Measurements from ENCODE around the gene PYGB. TPM values are rescaled to one million over a fixed set of nuclear protein-coding genes. Genes with fewer than 3 reads are reported as not detected.
"Not testable (repeated sequence)": the region's sequence is repeated elsewhere in the genome, so short reads cannot be mapped to it uniquely, and the experiment has no call there.

PYGB gene
- total and polyA plus RNA-seq, 9 donors, result 20.7 to 31.5 (median 26.0) TPM

- WGBS (ENCODE audit: insufficient coverage), result 92% methylated on average over 2 of the region's 5 CpGs
- H3K36me3 ChIP-seq (ENCODE audit: control insufficient read depth, insufficient read depth, low read length), result peaks cover 19% of the 10 kb centered on the region
- no peaks in the 10 kb centered on the region for H3K9me3 ChIP-seq (replicated peaks; ENCODE audit: control insufficient read depth, low read depth, low read length)
- no peak overlapping the region for H3K4me3 ChIP-seq (ENCODE audit: low read length)
- no peak overlapping the region for H3K27ac ChIP-seq (ENCODE audit: low read length)
- H3K27me3 ChIP-seq (ENCODE audit: control insufficient read depth, insufficient read depth, low read length), result no peaks in the 10 kb centered on the region
- no peaks in the 10 kb centered on the region for H3K4me1 ChIP-seq (ENCODE audit: control insufficient read depth, insufficient read depth, low read length)
- no peak for DNase-seq
Measured at GRCh38 chr20:25256226-25256859, 8.5 kb downstream of the PYGB start.

- Histone ChIP-seq H3K4me3 (ENCODE audit: low read length) (no peak overlapping the region), H3K36me3 (ENCODE audit: control insufficient read depth, insufficient read depth, low read length) (peaks cover 19% of the 10 kb centered on the region), H3K9me3 (replicated peaks; ENCODE audit: control insufficient read depth, low read depth, low read length) (no peaks in the 10 kb centered on the region), H3K27me3 (ENCODE audit: control insufficient read depth, insufficient read depth, low read length) (no peaks in the 10 kb centered on the region), H3K27ac (ENCODE audit: low read length) (no peak overlapping the region), H3K4me1 (ENCODE audit: control insufficient read depth, insufficient read depth, low read length) (no peaks in the 10 kb centered on the region)
- DNase-seq, result no peak
- WGBS (ENCODE audit: insufficient coverage), result 78% methylated on average over 2 of the region's 5 CpGs
Measured at GRCh38 chr20:25257130-25257529, 9.2 kb downstream of the PYGB start.

DNA sequence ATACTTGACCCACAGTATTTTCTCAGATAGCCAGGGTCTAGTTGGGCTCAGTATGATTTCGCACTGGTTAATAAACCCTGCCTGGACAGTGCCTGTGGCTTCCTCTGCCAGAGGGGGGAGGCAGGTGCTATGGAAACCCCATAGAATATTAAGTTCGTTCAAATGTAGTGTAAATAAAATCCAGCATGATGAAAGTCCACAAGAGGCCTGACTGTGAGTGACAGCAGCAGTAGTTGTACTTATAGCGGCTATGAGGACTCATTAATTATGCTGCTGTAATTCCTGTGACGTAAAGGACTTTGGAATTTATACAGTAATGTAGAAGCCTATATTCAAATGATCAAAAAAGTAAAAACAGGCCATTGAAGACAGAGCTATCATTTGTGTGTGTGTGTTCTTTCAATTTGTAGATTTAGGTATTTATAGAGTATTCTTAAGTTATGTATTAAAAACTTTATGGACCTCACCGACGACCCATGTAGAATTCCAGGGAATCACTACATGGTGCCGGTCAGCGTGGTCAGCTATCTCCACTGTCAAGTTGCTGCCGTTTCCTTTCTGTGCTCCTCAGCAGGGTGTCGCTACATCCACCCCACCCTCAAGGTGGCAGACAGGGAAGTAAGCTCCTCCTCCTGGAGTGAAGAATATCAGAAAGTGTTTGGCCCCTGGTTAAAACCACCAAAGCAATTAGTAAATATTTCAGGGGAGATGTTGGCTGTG lies 10.0 kb downstream of the PYGB start:
- Histone ChIP-seq H3K4me3 (ENCODE audit: low read length) (no peak overlapping the region), H3K4me1 (ENCODE audit: control insufficient read depth, insufficient read depth, low read length) (no peaks in the 10 kb centered on the region), H3K36me3 (ENCODE audit: control insufficient read depth, insufficient read depth, low read length) (peaks cover 19% of the 10 kb centered on the region), H3K9me3 (replicated peaks; ENCODE audit: control insufficient read depth, low read depth, low read length) (no peaks in the 10 kb centered on the region), H3K27me3 (ENCODE audit: control insufficient read depth, insufficient read depth, low read length) (no peaks in the 10 kb centered on the region), H3K27ac (ENCODE audit: low read length) (no peak overlapping the region)
- no peak for DNase-seq
- WGBS (ENCODE audit: insufficient coverage), result 88% methylated on average over 4 of the region's 10 CpGs

DNA sequence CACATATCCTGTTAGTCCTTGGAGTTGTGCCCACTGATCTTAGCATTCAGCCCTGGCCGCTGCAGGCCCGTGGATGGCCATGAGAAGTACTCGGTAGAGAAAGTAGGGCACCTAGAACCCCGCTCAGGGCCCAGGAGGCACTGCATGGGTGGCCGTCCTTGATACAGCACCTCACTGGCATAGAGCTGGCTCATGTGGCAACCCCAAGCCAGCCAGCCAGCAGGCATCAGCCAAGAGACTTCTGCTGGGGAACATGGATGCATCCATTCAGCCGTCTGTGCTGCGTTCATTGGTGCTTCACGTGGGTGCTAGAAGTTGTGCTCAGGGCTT lies 10.6 kb downstream of the PYGB start:
- H3K4me1 ChIP-seq (ENCODE audit: control insufficient read depth, insufficient read depth, low read length), result no peaks in the 10 kb centered on the region
- H3K36me3 ChIP-seq (ENCODE audit: control insufficient read depth, insufficient read depth, low read length), result peaks cover 19% of the 10 kb centered on the region
- no peak overlapping the region for H3K4me3 ChIP-seq (ENCODE audit: low read length)
- no peak overlapping the region for H3K27ac ChIP-seq (ENCODE audit: low read length)
- no peaks in the 10 kb centered on the region for H3K27me3 ChIP-seq (ENCODE audit: control insufficient read depth, insufficient read depth, low read length)
- WGBS (ENCODE audit: insufficient coverage), result 87% methylated on average over 8 of the region's 8 CpGs
- no peaks in the 10 kb centered on the region for H3K9me3 ChIP-seq (replicated peaks; ENCODE audit: control insufficient read depth, low read depth, low read length)
- DNase-seq, result no peak

- no peak overlapping the region for H3K4me3 ChIP-seq (ENCODE audit: low read length)
- no peak for DNase-seq
- H3K27me3 ChIP-seq (ENCODE audit: control insufficient read depth, insufficient read depth, low read length), result no peaks in the 10 kb centered on the region
- no peak overlapping the region for H3K27ac ChIP-seq (ENCODE audit: low read length)
- 86% methylated on average over 3 of the region's 4 CpGs for WGBS (ENCODE audit: insufficient coverage)
- H3K9me3 ChIP-seq (replicated peaks; ENCODE audit: control insufficient read depth, low read depth, low read length), result no peaks in the 10 kb centered on the region
- H3K4me1 ChIP-seq (ENCODE audit: control insufficient read depth, insufficient read depth, low read length), result no peaks in the 10 kb centered on the region
- H3K36me3 ChIP-seq (ENCODE audit: control insufficient read depth, insufficient read depth, low read length), result peaks cover 19% of the 10 kb centered on the region
Measured at GRCh38 chr20:25258828-25259227, 10.9 kb downstream of the PYGB start.

- Histone ChIP-seq H3K36me3 (ENCODE audit: control insufficient read depth, insufficient read depth, low read length) (peaks cover 19% of the 10 kb centered on the region), H3K27me3 (ENCODE audit: control insufficient read depth, insufficient read depth, low read length) (no peaks in the 10 kb centered on the region), H3K4me1 (ENCODE audit: control insufficient read depth, insufficient read depth, low read length) (no peaks in the 10 kb centered on the region), H3K9me3 (replicated peaks; ENCODE audit: control insufficient read depth, low read depth, low read length) (no peaks in the 10 kb centered on the region), H3K4me3 (ENCODE audit: low read length) (no peak overlapping the region), H3K27ac (ENCODE audit: low read length) (no peak overlapping the region)
- 93% methylated on average over 4 of the region's 12 CpGs for WGBS (ENCODE audit: insufficient coverage)
- no peak for DNase-seq
Measured at GRCh38 chr20:25259358-25259757, 11.5 kb downstream of the PYGB start.

GRCh38 chr20:25259788-25260254 lies 11.9 kb downstream of the PYGB start:
- H3K27me3 ChIP-seq (ENCODE audit: control insufficient read depth, insufficient read depth, low read length), result no peaks in the 10 kb centered on the region
- H3K9me3 ChIP-seq (replicated peaks; ENCODE audit: control insufficient read depth, low read depth, low read length), result no peaks in the 10 kb centered on the region
- no peak overlapping the region for H3K27ac ChIP-seq (ENCODE audit: low read length)
- peaks cover 19% of the 10 kb centered on the region for H3K36me3 ChIP-seq (ENCODE audit: control insufficient read depth, insufficient read depth, low read length)
- no peak for DNase-seq
- WGBS (ENCODE audit: insufficient coverage), result 96% methylated on average over 4 of the region's 9 CpGs
- H3K4me1 ChIP-seq (ENCODE audit: control insufficient read depth, insufficient read depth, low read length), result no peaks in the 10 kb centered on the region
- H3K4me3 ChIP-seq (ENCODE audit: low read length), result no peak overlapping the region

DNA sequence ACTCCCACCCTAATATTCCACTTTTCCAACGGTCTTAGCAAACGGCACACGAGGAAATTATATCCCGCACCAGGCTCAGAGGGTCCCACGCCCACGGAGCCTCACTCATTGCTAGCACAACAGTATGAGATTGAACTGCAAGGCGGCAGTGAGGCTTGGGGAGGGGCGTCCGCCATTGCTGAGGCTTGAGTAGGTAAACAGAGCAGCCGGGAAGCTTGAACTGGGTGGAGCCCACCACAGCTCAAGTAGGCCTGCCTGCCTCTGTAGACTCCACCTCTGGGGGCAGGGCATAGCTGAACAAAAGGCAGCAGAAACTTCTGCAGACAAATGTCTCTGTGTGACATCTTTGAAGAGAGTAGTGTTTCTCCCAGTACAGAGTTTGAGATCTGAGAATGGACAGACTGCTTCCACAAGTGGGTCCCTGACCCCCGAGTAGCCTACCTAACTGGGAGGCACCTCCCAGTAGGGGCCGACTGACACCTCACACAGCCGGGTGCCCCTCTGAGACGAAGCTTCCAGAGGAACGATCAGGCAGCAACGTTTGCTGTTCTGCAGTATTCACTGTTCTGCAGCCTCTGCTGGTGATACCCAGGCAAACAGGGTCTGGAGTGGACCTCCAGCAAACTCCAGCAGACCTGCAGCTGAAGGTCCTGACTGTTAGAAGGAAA lies 13.0 kb downstream of the PYGB start:
- not testable (repeated sequence) for DNase-seq; H3K27me3 ChIP-seq (ENCODE audit: control insufficient read depth, insufficient read depth, low read length); H3K4me3 ChIP-seq (ENCODE audit: low read length); H3K4me1 ChIP-seq (ENCODE audit: control insufficient read depth, insufficient read depth, low read length); H3K27ac ChIP-seq (ENCODE audit: low read length); H3K9me3 ChIP-seq (replicated peaks; ENCODE audit: control insufficient read depth, low read depth, low read length)
- 97% methylated on average over 10 of the region's 16 CpGs for WGBS (ENCODE audit: insufficient coverage)
- H3K36me3 ChIP-seq (ENCODE audit: control insufficient read depth, insufficient read depth, low read length), result peaks cover 19% of the 10 kb centered on the region

DNA sequence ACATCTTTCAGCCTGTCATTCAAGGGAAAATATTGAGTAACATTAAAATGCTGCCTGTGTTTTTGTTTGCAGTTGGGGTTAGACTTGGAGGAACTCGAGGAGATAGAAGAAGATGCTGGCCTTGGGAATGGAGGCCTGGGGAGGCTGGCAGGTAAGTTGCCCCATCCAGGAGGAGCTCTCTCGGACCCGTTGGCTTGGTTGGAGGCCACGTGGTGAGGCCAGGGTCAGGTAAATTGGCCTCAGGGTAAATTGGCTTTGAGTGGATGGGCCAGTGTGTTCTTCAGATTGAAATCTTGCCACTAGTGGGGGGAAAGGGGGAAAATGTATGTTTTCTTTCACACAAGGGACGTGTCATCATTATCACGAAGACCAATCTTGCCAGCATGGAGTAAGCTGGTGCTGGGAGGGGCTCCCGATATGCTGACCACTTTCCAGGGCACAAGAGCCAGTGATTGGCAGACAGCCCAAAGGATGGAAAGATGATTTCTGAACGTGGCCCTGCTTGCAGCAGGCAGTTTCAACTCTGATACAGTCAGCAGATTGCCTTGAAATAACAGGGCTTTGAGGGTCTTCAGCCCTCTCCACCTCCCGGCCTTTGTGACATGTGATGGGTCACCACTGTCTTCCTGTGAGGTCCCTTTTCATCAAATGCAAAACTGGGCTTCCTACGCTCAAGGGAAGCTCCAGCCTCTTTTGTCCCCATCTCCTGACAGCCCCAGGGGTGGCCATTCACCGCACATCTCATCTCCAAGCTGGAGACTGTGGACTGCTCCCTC lies 21.4 kb downstream of the PYGB start:
- no peaks in the 10 kb centered on the region for H3K4me1 ChIP-seq (ENCODE audit: control insufficient read depth, insufficient read depth, low read length)
- DNase-seq, result peak; percentile 2

GRCh38 chr20:25269833-25270170 lies 21.9 kb downstream of the PYGB start:
- Histone ChIP-seq H3K4me1 (ENCODE audit: control insufficient read depth, insufficient read depth, low read length) (no peaks in the 10 kb centered on the region), H3K27ac (ENCODE audit: low read length) (no peak overlapping the region), H3K36me3 (ENCODE audit: control insufficient read depth, insufficient read depth, low read length) (peaks cover 47% of the 10 kb centered on the region), H3K4me3 (ENCODE audit: low read length) (no peak overlapping the region), H3K27me3 (ENCODE audit: control insufficient read depth, insufficient read depth, low read length) (no peaks in the 10 kb centered on the region), H3K9me3 (replicated peaks; ENCODE audit: control insufficient read depth, low read depth, low read length) (no peaks in the 10 kb centered on the region)
- no peak for DNase-seq
- WGBS (ENCODE audit: insufficient coverage), result 100% methylated on average over 2 of the region's 6 CpGs

More for the DNA sequence above, 21.4 kb downstream of the PYGB start:
- peaks cover 41% of the 10 kb centered on the region for H3K36me3 ChIP-seq (ENCODE audit: control insufficient read depth, insufficient read depth, low read length)
- no peak overlapping the region for H3K4me3 ChIP-seq (ENCODE audit: low read length)
- WGBS (ENCODE audit: insufficient coverage), result 77% methylated on average over 10 of the region's 11 CpGs
- no peaks in the 10 kb centered on the region for H3K27me3 ChIP-seq (ENCODE audit: control insufficient read depth, insufficient read depth, low read length)
- no peak overlapping the region for H3K27ac ChIP-seq (ENCODE audit: low read length)
- H3K9me3 ChIP-seq (replicated peaks; ENCODE audit: control insufficient read depth, low read depth, low read length), result no peaks in the 10 kb centered on the region
